H9 (cell line): Measurements from ENCODE around the gene CRAMP1. TPM values are rescaled to one million over a fixed set of nuclear protein-coding genes. Genes with fewer than 3 reads are reported as not detected.

Source experiments
- DNase-seq: peaks from one replicate; pipeline ENCODE4 v3.0.0-alpha.2; 2017
- H2AFZ ChIP-seq: one replicate; pipeline ENCODE4 v1.6.1; 2013; ENCODE audit warnings: mild to moderate bottlenecking, low read length, control low read depth, moderate library complexity
- H2AK5ac ChIP-seq: 2 replicates; pipeline ENCODE4 v1.6.1; 2013; ENCODE audit warnings: low read length, control low read depth, mixed read lengths; ENCODE audit not compliant: insufficient read length
- H2BK120ac ChIP-seq: one replicate; pipeline ENCODE4 v1.6.1; 2013; ENCODE audit warnings: low read depth, mild to moderate bottlenecking, low read length, control low read depth, inconsistent platforms; ENCODE audit not compliant: poor library complexity, severe bottlenecking
- H2BK12ac ChIP-seq: 2 replicates; pipeline ENCODE4 v1.6.1; 2013; ENCODE audit warnings: low read length, control low read depth, mixed read lengths, low read depth; ENCODE audit not compliant: insufficient read length
- H2BK15ac ChIP-seq: 2 replicates; pipeline ENCODE4 v1.6.1; 2013; ENCODE audit warnings: low read depth, low read length, control low read depth
- H2BK20ac ChIP-seq: one replicate; pipeline ENCODE4 v1.6.1; 2013; ENCODE audit warnings: low read depth, mild to moderate bottlenecking, low read length, control low read depth, inconsistent platforms; ENCODE audit not compliant: poor library complexity, severe bottlenecking
- H2BK5ac ChIP-seq: 2 replicates; pipeline ENCODE4 v1.6.1; 2013; ENCODE audit warnings: low read length, control low read depth, mixed read lengths; ENCODE audit not compliant: insufficient read length
- H3K14ac ChIP-seq: 2 replicates; pipeline ENCODE4 v1.6.1; 2013; ENCODE audit warnings: low read length, control low read depth; ENCODE audit not compliant: insufficient read depth
- H3K18ac ChIP-seq: 2 replicates; pipeline ENCODE4 v1.6.1; 2013; ENCODE audit warnings: low read depth, mild to moderate bottlenecking, mixed read lengths, low read length, control low read depth; ENCODE audit not compliant: insufficient read length
- H3K23ac ChIP-seq: 2 replicates; pipeline ENCODE4 v1.6.1; 2013; ENCODE audit warnings: low read length, control low read depth, mixed read lengths, low read depth; ENCODE audit not compliant: insufficient read length
- H3K23me2 ChIP-seq: 2 replicates; pipeline ENCODE4 v1.6.1; 2013; ENCODE audit warnings: low read depth, mild to moderate bottlenecking, mixed read lengths, low read length, control low read depth; ENCODE audit not compliant: insufficient read length, poor library complexity, severe bottlenecking
- H3K27ac ChIP-seq: 2 replicates; pipeline ENCODE4 v1.5.1; 2013; ENCODE audit warnings: low read length, control low read depth, mixed read lengths, low read depth; ENCODE audit not compliant: insufficient read length
- H3K27me3 ChIP-seq: 2 replicates; pipeline ENCODE4 v1.6.1; 2013; ENCODE audit warnings: low read length, control low read depth, inconsistent platforms; ENCODE audit not compliant: insufficient read depth
- H3K4ac ChIP-seq: 2 replicates; pipeline ENCODE4 v1.6.1; 2013; ENCODE audit warnings: low read depth, mild to moderate bottlenecking, control low read depth, inconsistent platforms, low read length, moderate library complexity
- H3K4me1 ChIP-seq: 2 replicates; pipeline ENCODE4 v1.6.1; 2013; ENCODE audit warnings: low read length, control low read depth, inconsistent platforms; ENCODE audit not compliant: insufficient read depth
- H3K4me2 ChIP-seq: 2 replicates; pipeline ENCODE4 v1.6.1; 2013; ENCODE audit warnings: low read length, control low read depth, mixed read lengths; ENCODE audit not compliant: insufficient read length, insufficient read depth
- H3K56ac ChIP-seq: 2 replicates; pipeline ENCODE4 v1.6.1; 2013; ENCODE audit warnings: low read depth, mild to moderate bottlenecking, mixed read lengths, low read length, control low read depth; ENCODE audit not compliant: insufficient read length
- H3K79me1 ChIP-seq: 2 replicates; pipeline ENCODE4 v1.6.1; 2013; ENCODE audit warnings: low read depth, mild to moderate bottlenecking, moderate library complexity, low read length, control low read depth, inconsistent platforms; ENCODE audit not compliant: insufficient read depth, poor library complexity, severe bottlenecking
- H3K79me2 ChIP-seq: 2 replicates; pipeline ENCODE4 v1.6.1; 2013; ENCODE audit warnings: low read length, control low read depth, inconsistent platforms; ENCODE audit not compliant: insufficient read depth
- H3K9ac ChIP-seq: 2 replicates; pipeline ENCODE4 v1.6.1; 2013; ENCODE audit warnings: low read length, control low read depth, mixed read lengths; ENCODE audit not compliant: insufficient read length; ENCODE audit errors: extremely low read depth
- H3K9me3 ChIP-seq: one replicate; pipeline ENCODE4 v1.6.1; 2013; ENCODE audit warnings: low read depth, low read length, inconsistent platforms; ENCODE audit not compliant: control insufficient read depth
- H3T11ph ChIP-seq: one replicate; pipeline ENCODE4 v1.6.1; 2013; ENCODE audit warnings: mild to moderate bottlenecking, low read length, control low read depth, inconsistent platforms
- H4K20me1 ChIP-seq: one replicate; pipeline ENCODE4 v1.6.1; 2013; ENCODE audit not compliant: control insufficient read depth, insufficient read length, insufficient read depth
- H4K5ac ChIP-seq: 2 replicates; pipeline ENCODE4 v1.6.1; 2013; ENCODE audit warnings: low read depth, mild to moderate bottlenecking, mixed read lengths, low read length, control low read depth; ENCODE audit not compliant: insufficient read length
- H4K8ac ChIP-seq: replicated peaks from 2 replicates; pipeline ENCODE4 v1.6.1; 2013; ENCODE audit warnings: low read length, control low read depth, mixed read lengths, low read depth; ENCODE audit not compliant: insufficient read length
- H4K91ac ChIP-seq: 2 replicates; pipeline ENCODE4 v1.6.1; 2013; ENCODE audit warnings: low read depth, mild to moderate bottlenecking, moderate library complexity, mixed read lengths, low read length, control low read depth; ENCODE audit not compliant: insufficient read length
- H3K27ac Mint-ChIP-seq, 3 experiments: 2 replicates in 2 of 3; 3 replicates in 1 of 3; pipeline ENCODE4 v1.8.0; 2020 to 2021; ENCODE audit warnings: mixed read lengths in 3 of 3, mild to moderate bottlenecking in 1 of 3, moderate library complexity in 1 of 3
- H3K27me3 Mint-ChIP-seq: 2 replicates; pipeline ENCODE4 v1.8.0; 2021; ENCODE audit warnings: low read depth, mild to moderate bottlenecking, moderate library complexity, mixed read lengths
- H3K36me3 Mint-ChIP-seq, 3 experiments: 2 replicates in 2 of 3; 3 replicates in 1 of 3; pipeline ENCODE4 v1.8.0; 2020 to 2021; ENCODE audit warnings: low read depth in 3 of 3, mixed read lengths in 3 of 3; ENCODE audit not compliant: insufficient read depth in 1 of 3
- H3K4me1 Mint-ChIP-seq, 2 experiments: 2 replicates each; pipeline ENCODE4 v1.8.0; 2020; ENCODE audit warnings: mixed read lengths in 2 of 2
- H3K4me3 Mint-ChIP-seq, 2 experiments: 2 replicates in 1 of 2; 3 replicates in 1 of 2; pipeline ENCODE4 v1.8.0; 2020 to 2021; ENCODE audit warnings: mild to moderate bottlenecking in 2 of 2, mixed read lengths in 2 of 2, moderate library complexity in 1 of 2
- H3K9me3 Mint-ChIP-seq, 2 experiments: 2 replicates in 1 of 2; 3 replicates in 1 of 2; pipeline ENCODE4 v1.8.0; 2020; ENCODE audit warnings: mild to moderate bottlenecking in 2 of 2, mixed read lengths in 2 of 2, moderate library complexity in 1 of 2
- WGBS: extraction: QIAGEN DNeasy Blood & Tissue Kit; methylation state at CpG from one replicate; pipeline ENCODE4 v1.1.7; 2013; ENCODE audit warnings: missing lambda C conversion rate, low lambda C conversion rate, mixed read lengths; ENCODE audit not compliant: insufficient read length; ENCODE audit errors: extremely low coverage; 5-methylcytosine and 5-hydroxymethylcytosine counted together
- total RNA-seq: library from RNA; stranded (reverse); gene quantifications from 2 replicates; pipeline ENCODE4 v1.2.1, GENCODE V29; 2021
- TF ChIP-seq, protein P1 (sequence below): fragments of 200-600 bp; sonication (generic); conservative IDR thresholded peaks from 3 replicates; pipeline ENCODE4 v1.8.0; 2021; ENCODE audit warnings: antibody characterized with exemption, mild to moderate bottlenecking

The CRAMP1 gene
- total RNA-seq, 1 experiment from 2014 or later, result 46.2 TPM

DNA sequence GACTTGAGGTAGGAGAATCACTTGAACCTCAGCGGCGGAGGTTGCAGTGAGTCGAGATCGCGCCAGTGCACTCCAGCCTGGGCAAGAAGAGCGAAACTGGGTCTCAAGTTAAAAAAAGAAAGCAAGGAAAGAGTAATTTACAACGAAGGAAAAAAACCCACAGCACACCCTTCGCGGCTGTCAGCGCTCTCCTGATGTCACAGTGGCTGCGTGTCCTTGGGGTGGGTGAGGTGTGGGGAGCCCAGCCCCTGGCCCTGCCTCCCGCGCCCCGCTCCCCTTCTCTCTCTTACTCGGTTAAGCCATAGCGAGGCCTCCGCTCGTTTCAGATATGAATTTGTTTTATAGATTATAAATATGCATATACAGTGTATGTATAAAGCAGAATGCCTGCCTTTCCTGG is 65.2 kb downstream of the CRAMP1 start:
- H3K27ac ChIP-seq, result no peak overlapping the region
- Mint-ChIP-seq H3K27ac (peak overlapping the region; percentile 37 to 63 (median 47); a peak in 2 of 7 replicates), H3K27me3 (no peaks in the 10 kb centered on the region; the same call in 1 of the 2 replicates)

More for the DNA sequence above, 65.2 kb downstream of the CRAMP1 start:
- TF ChIP-seq, protein P1, sequence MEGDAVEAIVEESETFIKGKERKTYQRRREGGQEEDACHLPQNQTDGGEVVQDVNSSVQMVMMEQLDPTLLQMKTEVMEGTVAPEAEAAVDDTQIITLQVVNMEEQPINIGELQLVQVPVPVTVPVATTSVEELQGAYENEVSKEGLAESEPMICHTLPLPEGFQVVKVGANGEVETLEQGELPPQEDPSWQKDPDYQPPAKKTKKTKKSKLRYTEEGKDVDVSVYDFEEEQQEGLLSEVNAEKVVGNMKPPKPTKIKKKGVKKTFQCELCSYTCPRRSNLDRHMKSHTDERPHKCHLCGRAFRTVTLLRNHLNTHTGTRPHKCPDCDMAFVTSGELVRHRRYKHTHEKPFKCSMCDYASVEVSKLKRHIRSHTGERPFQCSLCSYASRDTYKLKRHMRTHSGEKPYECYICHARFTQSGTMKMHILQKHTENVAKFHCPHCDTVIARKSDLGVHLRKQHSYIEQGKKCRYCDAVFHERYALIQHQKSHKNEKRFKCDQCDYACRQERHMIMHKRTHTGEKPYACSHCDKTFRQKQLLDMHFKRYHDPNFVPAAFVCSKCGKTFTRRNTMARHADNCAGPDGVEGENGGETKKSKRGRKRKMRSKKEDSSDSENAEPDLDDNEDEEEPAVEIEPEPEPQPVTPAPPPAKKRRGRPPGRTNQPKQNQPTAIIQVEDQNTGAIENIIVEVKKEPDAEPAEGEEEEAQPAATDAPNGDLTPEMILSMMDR, result no peak
- Histone ChIP-seq H2BK5ac (no peak overlapping the region), H3K18ac (no peak overlapping the region), H3K79me1 (no peaks in the 10 kb centered on the region), H3K9me3 (no peaks in the 10 kb centered on the region), H2BK12ac (no peak overlapping the region), H3K27me3 (no peaks in the 10 kb centered on the region), H3K4me2 (peak overlapping the region; percentile 11), H4K91ac (no peak overlapping the region), H3K23ac (no peak overlapping the region), H3K4me1 (no peaks in the 10 kb centered on the region), H3K9ac (no peak overlapping the region), H2BK15ac (no peak overlapping the region), H2BK20ac (no peak overlapping the region), H3K56ac (no peak overlapping the region), H2BK120ac (no peak overlapping the region), H2AK5ac (no peak overlapping the region), H3T11ph (no peak overlapping the region), H2AFZ (no peak overlapping the region), H3K23me2 (peaks cover 6% of the 10 kb centered on the region), H3K14ac (no peak overlapping the region), H4K20me1 (peaks cover 4% of the 10 kb centered on the region), H4K8ac (no peak overlapping the region), H3K79me2 (peaks cover 38% of the 10 kb centered on the region), H3K4ac (no peak overlapping the region), H4K5ac (no peak overlapping the region)
- H3K9me3 Mint-ChIP-seq, result no peaks in the 10 kb centered on the region
- H3K4me1 Mint-ChIP-seq, result peaks cover 29 to 31% of the 10 kb centered on the region in 2 experiments
- DNase-seq, result no peak
- H3K36me3 Mint-ChIP-seq, result peaks cover 13 to 66% (median 52%) of the 10 kb centered on the region in 3 experiments; a peak in 6 of 7 replicates
- WGBS, result no CpG with 5 or more reads among the region's 18 CpGs
- peak overlapping the region; percentile 52 to 75 for H3K4me3 Mint-ChIP-seq
